HepG2 (cell line): ENCODE results near the gene UBE2D4. TPM values are rescaled to one million over a fixed set of nuclear protein-coding genes. Genes with fewer than 3 reads are reported as not detected.

Experiments used
- ATAC-seq: fragments of 200-7000 bp; cut with Tn5 transposase; 3 replicates; pipeline ENCODE4 v1.9.1; 2020; ENCODE audit warnings: mild to moderate bottlenecking, moderate library complexity
- BruUV-seq: library from RNA; stranded (reverse); fragments of 400-500 nt; replicated peaks from 2 replicates; lab custom pipeline; 2021; lab: Mats Ljungman, UMichigan
- CTCF ChIA-PET: fragments of 300-600 bp; formaldehyde crosslinking; extraction: SDS; loops from one replicate; lab custom pipeline; 2021; ENCODE audit warnings: low total read pairs, inconsistent platforms, low intra/inter-chr PET ratio; lab: Yijun Ruan, JAX
- POLR2A ChIA-PET: fragments of 350-600 bp; sonication (Branson Sonifier 250); formaldehyde crosslinking; loops from one replicate; lab custom pipeline; 2020; ENCODE audit warnings: antibody characterized with exemption, inconsistent platforms; lab: Yijun Ruan, JAX
- DNase-seq: peaks from one replicate; pipeline ENCODE4 v3.0.0-alpha.2; 2015; ENCODE audit warnings: low spot score
- FAIRE-seq: peaks from 3 replicates; lab custom pipeline; 2011; peaks lifted over from hg19 to GRCh38; lab: Jason Lieb, UNC
- H2AFZ ChIP-seq: one replicate; pipeline ENCODE4 v1.6.1; 2011; ENCODE audit warnings: low read length, inconsistent platforms
- H3K27ac ChIP-seq: fragments of 300-600 bp; 3 replicates; pipeline ENCODE4 v1.8.0; 2011; ENCODE audit warnings: mixed run types, mild to moderate bottlenecking, mixed read lengths, low read length, inconsistent platforms; ENCODE audit not compliant: insufficient read depth; ENCODE audit errors: extremely low read length
- H3K27me3 ChIP-seq, 2 experiments: fragments of 200-600 bp in 1 of 2; 2 replicates in 1 of 2; 3 replicates in 1 of 2; pipeline versions ENCODE4 v1.6.0 to v1.8.0; 2011; ENCODE audit warnings: low read length in 2 of 2, mild to moderate bottlenecking in 2 of 2, moderate library complexity in 2 of 2, inconsistent platforms in 1 of 2; ENCODE audit not compliant: insufficient read depth in 2 of 2, control insufficient read depth in 1 of 2
- H3K36me3 ChIP-seq, 2 experiments: fragments of 200-600 bp in 1 of 2; replicated peaks in 1 of 2; 2 replicates in 1 of 2; 3 replicates in 1 of 2; pipeline versions ENCODE4 v1.5.1 to v1.8.0; 2011; ENCODE audit warnings: low read length in 2 of 2, inconsistent platforms in 1 of 2; ENCODE audit not compliant: insufficient read depth in 2 of 2, control insufficient read depth in 1 of 2
- H3K4me1 ChIP-seq: 2 replicates; pipeline ENCODE4 v1.5.1; 2012; ENCODE audit warnings: low read length, inconsistent platforms; ENCODE audit not compliant: insufficient read depth
- H3K4me2 ChIP-seq: 2 replicates; pipeline ENCODE4 v1.6.0; 2011; ENCODE audit warnings: low read depth, low read length, inconsistent platforms
- H3K4me3 ChIP-seq, 3 experiments: fragments of 200-600 bp in 1 of 3; sonication (generic), shearing (Covaris generic) in 1 of 3; replicated peaks in 1 of 3; 2 replicates each; pipeline ENCODE4 v1.5.1; 2011 to 2016; ENCODE audit warnings: low read length in 3 of 3, inconsistent platforms in 2 of 3, low read depth in 2 of 3, mild to moderate bottlenecking in 2 of 3, control low read depth in 1 of 3, mixed read lengths in 1 of 3; ENCODE audit not compliant: insufficient read depth in 1 of 3
- H3K79me2 ChIP-seq: one replicate; pipeline ENCODE4 v1.6.1; 2011; ENCODE audit warnings: low read length, inconsistent platforms; ENCODE audit not compliant: insufficient read depth
- H3K9ac ChIP-seq: 2 replicates; pipeline ENCODE4 v1.6.0; 2011; ENCODE audit warnings: mild to moderate bottlenecking, low read depth, low read length, inconsistent platforms; ENCODE audit not compliant: insufficient read depth
- H3K9me3 ChIP-seq: 2 replicates; pipeline ENCODE4 v1.5.1; 2012; ENCODE audit warnings: mild to moderate bottlenecking, low read length
- H4K20me1 ChIP-seq: 2 replicates; pipeline ENCODE4 v1.6.0; 2011; ENCODE audit warnings: inconsistent platforms, mild to moderate bottlenecking, low read length, moderate library complexity; ENCODE audit not compliant: insufficient read depth
- AHR ChIP-seq: IDR thresholded peaks from 2 replicates; pipeline ENCODE4 v1.6.1; 2018; ENCODE audit warnings: missing genetic modification reagents, missing compliant biosample characterization
- ATF2 ChIP-seq: sonication (generic); formaldehyde crosslinking; IDR thresholded peaks from 2 replicates; pipeline ENCODE4 v1.4.0; 2020; ENCODE audit warnings: missing genetic modification reagents
- CREM ChIP-seq, 2 experiments: sonication (generic) in 1 of 2; formaldehyde crosslinking in 1 of 2; IDR thresholded peaks; 2 replicates each; pipeline versions ENCODE4 v1.4.0 to v1.6.1; 2016 to 2020; ENCODE audit warnings: antibody characterized with exemption in 1 of 2, mild to moderate bottlenecking in 1 of 2, missing genetic modification reagents in 1 of 2
- ISX ChIP-seq: sonication (generic); formaldehyde crosslinking; conservative IDR thresholded peaks from 2 replicates; pipeline ENCODE4 v1.5.0; 2020; ENCODE audit warnings: missing genetic modification reagents
- JDP2 ChIP-seq: sonication (generic); formaldehyde crosslinking; IDR thresholded peaks from 2 replicates; pipeline ENCODE4 v1.8.1; 2022; ENCODE audit warnings: missing genetic modification reagents, borderline replicate concordance
- MATR3 ChIP-seq: sonication (generic); formaldehyde crosslinking; IDR thresholded peaks from 2 replicates; pipeline ENCODE4 v1.4.0; 2020; ENCODE audit warnings: missing genetic modification reagents
- PITX1 ChIP-seq: sonication (generic); formaldehyde crosslinking; IDR thresholded peaks from 2 replicates; pipeline ENCODE4 v1.5.1; 2020; ENCODE audit warnings: mild to moderate bottlenecking, missing genetic modification reagents
- RARA ChIP-seq: IDR thresholded peaks from 2 replicates; pipeline ENCODE4 v1.6.1; 2016; ENCODE audit warnings: missing genetic modification reagents, missing compliant biosample characterization
- SMAD3 ChIP-seq: sonication (generic); formaldehyde crosslinking; IDR thresholded peaks from 2 replicates; pipeline ENCODE4 v1.4.0; 2020; ENCODE audit warnings: missing genetic modification reagents
- SOX6 ChIP-seq, 2 experiments: fragments of 450-650 bp in 1 of 2; sonication (generic) in 1 of 2; formaldehyde crosslinking in 1 of 2; IDR thresholded peaks; 2 replicates each; pipeline versions ENCODE4 v1.4.0 to v1.6.1; 2017 to 2020; ENCODE audit warnings: antibody characterized with exemption in 1 of 2, mild to moderate bottlenecking in 1 of 2, missing genetic modification reagents in 1 of 2
- SRF ChIP-seq: IDR thresholded peaks from 2 replicates; pipeline ENCODE4 v1.6.1; 2011; ENCODE audit warnings: mild to moderate bottlenecking, low read depth, low read length, moderate library complexity
- SRSF4 ChIP-seq: fragments of 200-400 bp; formaldehyde crosslinking; IDR thresholded peaks from one replicate; pipeline ENCODE4 v1.6.1; 2018; ENCODE audit warnings: mild to moderate bottlenecking, low read depth, low read length, moderate library complexity; ENCODE audit not compliant: poor library complexity, severe bottlenecking
- ZNF20 ChIP-seq: sonication (generic); formaldehyde crosslinking; IDR thresholded peaks from 2 replicates; pipeline ENCODE4 v1.4.0; 2020; ENCODE audit warnings: mild to moderate bottlenecking, moderate library complexity, missing genetic modification reagents
- ZNF563 ChIP-seq: sonication (generic); formaldehyde crosslinking; IDR thresholded peaks from 2 replicates; pipeline ENCODE4 v1.8.0; 2022; ENCODE audit warnings: mild to moderate bottlenecking, moderate library complexity, missing genetic modification reagents
- ZNF619 ChIP-seq: sonication (generic); formaldehyde crosslinking; IDR thresholded peaks from 2 replicates; pipeline ENCODE4 v1.4.0; 2020; ENCODE audit warnings: mild to moderate bottlenecking, missing genetic modification reagents
- ZNF709 ChIP-seq: sonication (generic); formaldehyde crosslinking; IDR thresholded peaks from 2 replicates; pipeline ENCODE4 v1.5.0; 2020; ENCODE audit warnings: mild to moderate bottlenecking, missing genetic modification reagents
- WGBS: methylation state at CpG from one replicate; pipeline ENCODE4 v1.1.6; 2017; ENCODE audit warnings: low lambda C conversion rate; 5-methylcytosine and 5-hydroxymethylcytosine counted together
- in situ Hi-C: cut with HindIII; loops from 2 replicates; pipeline ENCODE4 v1.10.0; 2017; ENCODE audit warnings: low pct_unique_long_range_greater_than_20kb; ENCODE audit not compliant: extremely low pct_ligation_motif_present
- intact Hi-C: fragments of 100-400 bp; cut with micrococcal nuclease; formaldehyde crosslinking; loops from one replicate; pipeline ENCODE4 v1.10.0; 2022; ENCODE audit not compliant: unreplicated experiment
- polyA plus RNA-seq, 8 experiments: library from polyadenylated mRNA; depleted of rRNA in 3 of 8; stranded (reverse) in 7 of 8; unstranded in 1 of 8; fragments of >200 nt; fragmentation: Illumina TruSeq in 4 of 8; extraction: Trizol in 4 of 8; gene quantifications; 2 replicates each; pipeline versions ENCODE4 v1.2.1 to v1.2.3, GENCODE V29; 2011 to 2016; ENCODE audit warnings: low read depth in 4 of 8, missing spikeins in 1 of 8, mixed read lengths in 1 of 8; ENCODE audit not compliant: insufficient read depth in 1 of 8
- total RNA-seq, 5 experiments: library from RNA; depleted of rRNA; stranded (reverse); fragments of >200 nt; fragmentation: Illumina TruSeq; extraction: Trizol; gene quantifications; 2 replicates each; pipeline ENCODE4 v1.2.3, GENCODE V29; 2016; ENCODE audit warnings: low read depth in 1 of 5
- TF ChIP-seq, protein P1 (sequence below): sonication (generic); formaldehyde crosslinking; IDR thresholded peaks from 2 replicates; pipeline ENCODE4 v1.5.0; 2020; ENCODE audit warnings: missing genetic modification reagents, mild to moderate bottlenecking, borderline replicate concordance
- TF ChIP-seq, protein P2 (sequence below): sonication (generic); formaldehyde crosslinking; IDR thresholded peaks from 2 replicates; pipeline ENCODE4 v1.4.0; 2020; ENCODE audit warnings: missing genetic modification reagents, borderline replicate concordance

The UBE2D4 gene
- total and polyA plus RNA-seq, 2 of the 13 experiments (the other 11 are each of a cell fraction or from before 2014, with no cell fraction given) = 9.9 to 16.0 TPM

DNA sequence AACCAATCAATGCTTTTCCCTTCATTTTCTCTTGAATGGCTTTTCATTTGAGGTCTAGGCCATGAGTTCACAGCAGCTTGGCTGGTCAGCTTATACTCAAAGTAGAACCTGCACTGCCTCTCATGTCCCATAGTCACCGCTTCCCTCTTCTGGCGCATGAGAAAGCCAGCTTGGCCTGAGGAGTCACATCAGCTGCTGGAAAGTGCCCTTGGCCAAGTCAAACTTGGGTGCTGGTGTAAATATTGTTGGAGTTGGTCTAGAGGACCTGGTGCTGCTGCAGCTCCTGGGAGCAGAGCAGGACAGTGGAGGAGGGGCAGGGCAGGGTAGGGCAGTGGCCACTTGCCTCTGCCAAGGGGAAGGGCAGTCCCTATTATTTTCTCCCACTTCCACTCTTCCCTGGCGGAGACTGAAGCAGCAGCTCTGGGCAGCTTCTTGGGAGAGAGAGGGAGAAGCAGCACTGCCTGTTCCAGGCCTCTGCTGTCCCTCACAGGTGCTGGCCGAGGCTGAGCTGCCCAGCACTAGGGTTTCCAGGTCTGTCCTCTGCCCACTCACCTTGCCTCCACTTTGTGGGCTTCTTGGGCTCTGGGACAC, 12.8 kb downstream of the UBE2D4 start:
- Histone ChIP-seq H3K4me2 (no peak overlapping the region), H3K9ac (no peak overlapping the region), H3K9me3 (no peaks in the 10 kb centered on the region), H2AFZ (no peak overlapping the region), H3K4me3 (no peak overlapping the region), H3K79me2 (no peaks in the 10 kb centered on the region), H4K20me1 (no peaks in the 10 kb centered on the region), H3K36me3 (no peaks in the 10 kb centered on the region), H3K4me1 (peaks cover 15% of the 10 kb centered on the region), H3K27me3 (no peaks in the 10 kb centered on the region), H3K27ac (no peak overlapping the region)
- ChIA-PET POLR2A (no interaction called here), CTCF (no interaction called here)
- BruUV-seq = no TSS peak
- intact Hi-C loops = no loop called here
- 95% methylated on average over 4 of the region's 4 CpGs for WGBS
- FAIRE-seq = no peak
- no peak for DNase-seq
- no peak for ATAC-seq
- in situ Hi-C loops = no loop called here
- no peak for TF ChIP-seq AHR (CRISPR knock-in tag)
- no peak for TF ChIP-seq SRF
- no peak for TF ChIP-seq RARA (CRISPR knock-in tag)
- TF ChIP-seq ATF2 (CRISPR knock-in tag) = no peak
- TF ChIP-seq, protein P1, sequence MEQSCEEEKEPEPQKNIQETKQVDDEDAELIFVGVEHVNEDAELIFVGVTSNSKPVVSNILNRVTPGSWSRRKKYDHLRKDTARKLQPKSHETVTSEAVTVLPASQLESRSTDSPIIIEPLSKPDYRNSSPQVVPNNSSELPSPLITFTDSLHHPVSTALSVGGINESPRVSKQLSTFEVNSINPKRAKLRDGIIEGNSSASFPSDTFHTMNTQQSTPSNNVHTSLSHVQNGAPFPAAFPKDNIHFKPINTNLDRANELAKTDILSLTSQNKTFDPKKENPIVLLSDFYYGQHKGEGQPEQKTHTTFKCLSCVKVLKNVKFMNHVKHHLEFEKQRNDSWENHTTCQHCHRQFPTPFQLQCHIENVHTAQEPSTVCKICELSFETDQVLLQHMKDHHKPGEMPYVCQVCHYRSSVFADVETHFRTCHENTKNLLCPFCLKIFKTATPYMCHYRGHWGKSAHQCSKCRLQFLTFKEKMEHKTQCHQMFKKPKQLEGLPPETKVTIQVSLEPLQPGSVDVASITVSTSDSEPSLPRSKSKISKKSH (CRISPR knock-in tag) = no peak
- no peak for TF ChIP-seq ZNF563 (CRISPR knock-in tag)
- no peak for TF ChIP-seq SMAD3 (CRISPR knock-in tag)
- TF ChIP-seq, protein P2, sequence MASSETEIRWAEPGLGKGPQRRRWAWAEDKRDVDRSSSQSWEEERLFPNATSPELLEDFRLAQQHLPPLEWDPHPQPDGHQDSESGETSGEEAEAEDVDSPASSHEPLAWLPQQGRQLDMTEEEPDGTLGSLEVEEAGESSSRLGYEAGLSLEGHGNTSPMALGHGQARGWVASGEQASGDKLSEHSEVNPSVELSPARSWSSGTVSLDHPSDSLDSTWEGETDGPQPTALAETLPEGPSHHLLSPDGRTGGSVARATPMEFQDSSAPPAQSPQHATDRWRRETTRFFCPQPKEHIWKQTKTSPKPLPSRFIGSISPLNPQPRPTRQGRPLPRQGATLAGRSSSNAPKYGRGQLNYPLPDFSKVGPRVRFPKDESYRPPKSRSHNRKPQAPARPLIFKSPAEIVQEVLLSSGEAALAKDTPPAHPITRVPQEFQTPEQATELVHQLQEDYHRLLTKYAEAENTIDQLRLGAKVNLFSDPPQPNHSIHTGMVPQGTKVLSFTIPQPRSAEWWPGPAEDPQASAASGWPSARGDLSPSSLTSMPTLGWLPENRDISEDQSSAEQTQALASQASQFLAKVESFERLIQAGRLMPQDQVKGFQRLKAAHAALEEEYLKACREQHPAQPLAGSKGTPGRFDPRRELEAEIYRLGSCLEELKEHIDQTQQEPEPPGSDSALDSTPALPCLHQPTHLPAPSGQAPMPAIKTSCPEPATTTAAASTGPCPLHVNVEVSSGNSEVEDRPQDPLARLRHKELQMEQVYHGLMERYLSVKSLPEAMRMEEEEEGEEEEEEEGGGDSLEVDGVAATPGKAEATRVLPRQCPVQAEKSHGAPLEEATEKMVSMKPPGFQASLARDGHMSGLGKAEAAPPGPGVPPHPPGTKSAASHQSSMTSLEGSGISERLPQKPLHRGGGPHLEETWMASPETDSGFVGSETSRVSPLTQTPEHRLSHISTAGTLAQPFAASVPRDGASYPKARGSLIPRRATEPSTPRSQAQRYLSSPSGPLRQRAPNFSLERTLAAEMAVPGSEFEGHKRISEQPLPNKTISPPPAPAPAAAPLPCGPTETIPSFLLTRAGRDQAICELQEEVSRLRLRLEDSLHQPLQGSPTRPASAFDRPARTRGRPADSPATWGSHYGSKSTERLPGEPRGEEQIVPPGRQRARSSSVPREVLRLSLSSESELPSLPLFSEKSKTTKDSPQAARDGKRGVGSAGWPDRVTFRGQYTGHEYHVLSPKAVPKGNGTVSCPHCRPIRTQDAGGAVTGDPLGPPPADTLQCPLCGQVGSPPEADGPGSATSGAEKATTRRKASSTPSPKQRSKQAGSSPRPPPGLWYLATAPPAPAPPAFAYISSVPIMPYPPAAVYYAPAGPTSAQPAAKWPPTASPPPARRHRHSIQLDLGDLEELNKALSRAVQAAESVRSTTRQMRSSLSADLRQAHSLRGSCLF (CRISPR knock-in tag) = no peak
- TF ChIP-seq ZNF20 (CRISPR knock-in tag) = no peak
- TF ChIP-seq MATR3 (CRISPR knock-in tag) = no peak
- no peak for TF ChIP-seq SOX6 (IDR thresholded peaks at IDR 0.05)
- TF ChIP-seq SOX6 (CRISPR knock-in tag; IDR thresholded peaks at IDR 0.05) = no peak
- no peak for TF ChIP-seq ISX
- no peak for TF ChIP-seq ZNF619 (CRISPR knock-in tag)
- no peak for TF ChIP-seq JDP2 (CRISPR knock-in tag)
- no peak for TF ChIP-seq SRSF4
- TF ChIP-seq CREM (IDR thresholded peaks at IDR 0.05) = no peak
- TF ChIP-seq CREM (CRISPR knock-in tag; IDR thresholded peaks at IDR 0.05) = no peak
- no peak for TF ChIP-seq ZNF709 (CRISPR knock-in tag)
- no peak for TF ChIP-seq PITX1 (CRISPR knock-in tag)
